Fibroblast of skin of abdomen (primary cell): ENCODE data around the gene PHACTR3.

Experiments used
- DNase-seq: peaks from one replicate; pipeline ENCODE4 v3.0.0-alpha.2; 2013

Gene PHACTR3

DNA sequence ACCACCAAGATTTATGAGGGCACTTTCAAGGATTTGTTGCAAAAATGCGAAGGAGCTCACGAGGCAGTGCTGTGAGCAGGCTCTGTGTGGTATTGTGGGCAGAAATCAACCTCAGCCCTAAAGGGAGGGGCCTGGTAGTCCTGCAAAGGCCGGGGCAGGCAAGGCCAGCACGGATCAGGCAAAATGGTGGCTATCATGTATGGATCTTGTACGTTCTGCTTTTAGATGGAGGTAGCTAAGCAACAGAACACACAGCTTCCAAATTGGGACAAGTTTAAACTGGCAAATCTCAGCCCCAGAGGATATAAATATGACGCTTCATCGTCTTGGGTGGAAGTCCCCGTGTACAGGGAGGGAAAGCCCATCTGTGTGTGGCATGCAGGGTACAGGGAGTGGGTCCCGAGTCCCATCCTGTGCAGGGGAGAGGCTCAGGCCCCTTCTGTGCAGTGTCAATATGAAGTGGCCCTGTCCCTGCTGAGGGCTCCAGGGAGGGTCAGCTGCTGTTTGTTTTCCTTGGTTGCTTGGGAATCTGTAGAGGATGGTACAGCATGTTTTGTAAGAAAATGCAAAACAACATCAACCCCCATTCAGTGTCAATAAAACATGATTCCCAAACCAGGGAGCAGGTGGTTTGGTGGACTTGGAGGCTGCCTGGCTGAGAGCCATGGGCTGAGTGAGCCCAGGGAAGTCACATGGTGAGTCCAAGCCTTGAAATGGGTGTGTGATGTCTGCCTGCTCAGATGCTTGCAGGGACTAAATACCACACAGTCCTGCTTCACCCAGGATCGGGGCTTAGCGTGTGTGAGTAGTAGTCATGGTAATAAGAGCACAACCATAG lies 216.1 kb downstream of the PHACTR3 start:
- DNase-seq = no peak

GRCh38 chr20:59821201-59821600 lies 216.9 kb downstream of the PHACTR3 start:
- no peak for DNase-seq

- no peak for DNase-seq
Measured at GRCh38 chr20:59821788-59822187, 217.4 kb downstream of the PHACTR3 start.

- no peak for DNase-seq
Measured at GRCh38 chr20:59822291-59823029, 218.1 kb downstream of the PHACTR3 start.

- DNase-seq = no peak
Measured at GRCh38 chr20:59823030-59823423, 218.7 kb downstream of the PHACTR3 start.

DNA sequence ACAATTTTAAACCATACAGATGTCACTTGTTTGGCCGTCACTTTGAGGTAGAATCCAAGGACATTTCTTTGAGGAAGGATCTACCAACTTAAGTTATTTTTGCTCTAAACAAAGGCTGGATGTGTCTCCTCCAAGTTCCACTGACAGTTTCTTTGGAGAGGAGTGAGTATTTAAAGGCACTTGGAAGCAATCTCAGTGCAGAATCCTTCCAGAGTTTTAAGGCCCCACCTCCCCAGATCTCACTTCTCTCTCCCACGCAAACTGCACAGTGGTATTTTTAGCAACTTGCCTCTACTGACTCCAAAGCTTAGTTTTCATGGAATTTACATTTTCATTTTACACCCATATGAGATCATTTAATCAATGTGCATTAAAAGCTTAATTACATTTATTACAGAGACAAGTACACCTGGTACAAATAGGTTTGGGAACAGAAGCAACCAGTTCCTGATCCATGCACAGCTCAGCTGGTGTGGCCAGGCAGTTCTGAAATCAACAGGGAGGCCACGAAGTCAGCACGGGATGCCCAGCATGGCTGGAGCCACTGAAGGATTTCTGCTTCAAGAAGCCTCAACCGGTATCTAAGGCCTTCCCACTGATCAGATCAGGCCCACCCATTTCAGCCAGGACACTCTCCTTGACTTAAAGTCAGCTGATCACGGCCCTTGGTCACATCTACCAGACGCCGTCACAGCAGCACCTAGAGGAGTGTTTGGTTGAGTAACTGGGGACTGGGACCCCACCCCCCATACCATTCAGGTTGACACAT lies 219.3 kb downstream of the PHACTR3 start:
- DNase-seq = no peak

DNA sequence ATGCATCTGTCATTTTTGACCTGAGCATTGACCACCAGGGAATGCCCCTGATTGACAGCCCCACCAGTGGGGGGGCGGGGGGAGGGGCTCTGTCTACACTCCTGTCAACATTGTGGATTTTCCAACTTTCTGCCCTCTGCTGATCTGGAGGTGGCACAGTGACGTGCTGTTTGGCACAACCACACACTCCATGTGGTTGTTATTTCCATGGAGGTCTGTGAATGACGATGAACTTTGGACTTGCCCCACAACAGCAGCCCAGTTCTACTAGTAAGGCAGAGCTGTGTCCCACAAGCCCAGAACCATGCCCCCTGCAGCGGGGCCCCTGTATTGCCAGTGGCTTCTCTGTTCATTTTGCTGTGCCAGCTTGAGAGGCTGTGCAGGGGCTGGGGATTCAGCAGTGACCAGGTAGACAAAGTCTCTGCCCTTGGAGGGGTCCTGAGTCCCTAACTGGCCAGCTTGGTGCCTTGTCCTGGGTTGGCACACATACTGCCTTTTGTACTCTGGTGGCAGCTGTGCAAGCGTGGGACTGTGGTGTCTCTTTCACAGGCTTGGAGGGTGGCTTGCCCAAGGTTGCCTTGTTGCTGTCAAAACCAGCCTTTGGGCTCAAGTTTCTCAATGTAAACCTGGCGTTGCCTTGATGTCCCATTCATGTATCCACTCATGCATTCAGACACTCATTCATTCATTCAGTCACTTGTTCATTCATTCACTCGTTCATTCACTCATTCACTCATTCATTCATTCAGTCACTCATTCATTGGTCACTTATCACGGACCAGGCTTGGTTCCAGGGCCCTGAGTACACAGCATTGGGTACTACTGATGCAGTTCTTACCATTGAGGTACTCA lies 220.6 kb downstream of the PHACTR3 start:
- no peak for DNase-seq

- no peak for DNase-seq
Measured at GRCh38 chr20:59825563-59825920, 221.2 kb downstream of the PHACTR3 start.

DNA sequence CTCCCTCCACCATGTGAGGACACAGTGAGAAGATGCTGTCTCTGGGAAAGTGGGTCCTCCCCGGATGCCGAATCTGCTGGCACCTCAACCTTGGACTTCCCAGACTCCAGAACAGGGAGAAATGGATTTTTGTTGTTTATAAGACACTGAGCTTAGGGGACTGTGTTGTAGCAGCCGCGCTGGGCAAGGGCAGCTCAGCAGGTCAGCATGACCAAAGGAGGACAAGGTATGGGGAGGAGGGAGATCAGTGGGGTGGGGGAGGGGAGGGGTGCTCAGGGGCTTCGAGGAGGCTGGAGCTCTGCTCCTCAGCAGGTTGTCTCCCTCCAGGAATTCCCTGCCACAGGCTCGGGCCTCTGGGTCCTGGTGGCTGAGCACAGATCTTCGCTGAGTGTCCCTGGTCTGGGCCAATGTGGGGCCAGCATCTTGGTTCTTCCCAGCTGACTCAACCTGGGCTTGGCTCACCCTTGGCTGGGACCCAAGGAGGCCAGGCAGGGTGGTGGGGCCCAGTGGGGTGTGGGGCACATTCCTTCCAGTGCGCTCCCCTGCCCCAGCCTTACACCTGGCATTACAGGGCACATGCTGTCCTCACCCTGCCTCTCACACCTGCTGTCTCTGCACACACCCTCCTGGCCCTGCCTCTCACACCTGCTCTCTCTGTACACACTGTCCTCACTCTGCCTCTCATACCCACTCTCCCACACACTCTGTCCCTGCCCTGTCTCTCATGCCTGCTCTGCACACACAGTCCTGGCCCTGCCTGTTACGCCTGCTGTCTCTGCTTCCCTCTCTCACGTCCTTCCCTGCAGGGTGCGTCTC lies 221.8 kb downstream of the PHACTR3 start:
- DNase-seq = no peak

DNA sequence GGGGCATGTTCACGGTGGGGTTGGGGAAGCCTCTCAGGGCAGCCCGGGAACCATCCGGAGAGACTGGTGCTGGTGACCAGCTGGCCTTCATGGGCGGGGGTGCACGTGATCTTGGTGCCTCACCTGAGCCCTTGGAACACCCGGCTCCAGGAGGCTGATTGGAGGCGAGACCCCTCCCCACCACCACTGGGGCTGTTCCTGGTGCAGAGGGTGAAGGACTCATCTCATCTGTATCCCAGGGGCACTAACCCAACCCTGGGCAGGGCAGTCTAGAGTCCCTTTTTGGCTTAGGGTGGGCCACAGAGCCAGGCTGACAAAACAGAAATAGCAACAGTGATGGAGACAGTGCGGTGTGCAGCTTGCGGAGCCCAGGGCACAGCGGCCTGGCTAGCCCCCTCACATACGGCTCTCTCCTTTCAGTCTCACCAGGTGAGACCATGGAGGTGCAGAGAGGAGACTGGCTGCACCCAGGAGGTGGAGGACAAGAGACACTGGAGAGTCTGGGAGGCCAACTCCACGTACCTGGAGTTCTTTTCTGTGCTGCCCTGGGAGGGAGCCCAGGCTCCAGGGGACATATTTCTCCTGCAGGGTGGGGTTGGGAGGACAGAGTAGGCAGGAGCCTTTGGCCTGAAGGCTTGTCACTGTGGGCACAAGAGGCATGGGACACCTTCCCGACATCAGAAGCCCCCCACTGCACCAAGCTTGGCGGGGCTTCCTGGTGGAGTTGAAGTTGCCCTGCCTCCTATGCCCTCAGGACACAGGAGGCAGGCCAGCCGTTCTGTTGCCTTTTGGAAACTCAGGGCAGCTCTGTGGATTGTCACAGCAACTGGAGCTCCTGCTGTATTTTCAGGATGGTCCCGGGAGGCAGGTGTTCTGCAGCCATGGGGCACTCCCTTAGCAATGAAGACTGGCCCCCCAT lies 223.1 kb downstream of the PHACTR3 start:
- DNase-seq = no peak

DNA sequence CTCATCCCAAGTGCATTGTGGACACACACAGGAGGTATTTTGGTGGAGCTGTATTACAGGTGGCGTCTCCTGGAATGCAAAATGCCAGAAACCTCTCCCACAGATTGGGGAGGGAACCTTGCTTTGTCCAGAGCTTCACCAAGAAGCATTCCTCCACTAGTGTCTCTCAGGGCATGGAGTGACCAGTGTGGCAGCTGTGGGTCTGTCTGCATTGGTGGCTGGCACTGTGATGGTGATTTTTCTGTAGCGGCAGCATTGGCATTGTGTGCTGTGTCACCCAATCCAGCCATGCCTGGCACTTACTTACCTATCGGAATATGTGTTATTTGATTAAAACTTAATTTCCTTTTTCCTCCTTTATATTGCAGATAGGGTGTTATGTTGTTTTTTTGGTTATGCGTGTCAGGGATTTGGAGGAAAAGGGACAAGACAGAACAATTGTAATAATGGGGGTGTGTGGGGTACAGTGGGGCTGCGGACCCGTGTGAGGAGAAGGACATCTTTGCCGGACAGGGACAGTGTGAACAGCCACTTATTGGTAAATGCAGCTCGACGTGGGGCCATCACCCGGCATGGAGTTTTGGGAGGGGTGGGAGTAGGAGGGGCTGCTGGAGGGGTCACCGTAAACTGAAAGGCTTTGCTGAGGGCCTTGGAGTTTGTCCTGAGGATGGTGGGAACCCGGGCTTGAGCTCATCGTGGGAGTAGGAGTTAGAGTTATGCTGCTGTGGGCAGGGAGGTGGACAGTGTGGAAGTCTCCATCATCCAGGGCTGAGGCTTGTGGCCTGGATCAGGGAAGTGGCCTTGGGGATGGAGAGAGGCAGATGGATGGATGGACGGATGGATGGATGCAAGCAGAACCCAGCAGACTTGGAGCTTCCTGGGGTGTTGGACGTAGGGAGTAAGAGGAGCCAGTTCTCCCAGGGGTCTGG lies 224.0 kb downstream of the PHACTR3 start:
- DNase-seq = no peak

DNA sequence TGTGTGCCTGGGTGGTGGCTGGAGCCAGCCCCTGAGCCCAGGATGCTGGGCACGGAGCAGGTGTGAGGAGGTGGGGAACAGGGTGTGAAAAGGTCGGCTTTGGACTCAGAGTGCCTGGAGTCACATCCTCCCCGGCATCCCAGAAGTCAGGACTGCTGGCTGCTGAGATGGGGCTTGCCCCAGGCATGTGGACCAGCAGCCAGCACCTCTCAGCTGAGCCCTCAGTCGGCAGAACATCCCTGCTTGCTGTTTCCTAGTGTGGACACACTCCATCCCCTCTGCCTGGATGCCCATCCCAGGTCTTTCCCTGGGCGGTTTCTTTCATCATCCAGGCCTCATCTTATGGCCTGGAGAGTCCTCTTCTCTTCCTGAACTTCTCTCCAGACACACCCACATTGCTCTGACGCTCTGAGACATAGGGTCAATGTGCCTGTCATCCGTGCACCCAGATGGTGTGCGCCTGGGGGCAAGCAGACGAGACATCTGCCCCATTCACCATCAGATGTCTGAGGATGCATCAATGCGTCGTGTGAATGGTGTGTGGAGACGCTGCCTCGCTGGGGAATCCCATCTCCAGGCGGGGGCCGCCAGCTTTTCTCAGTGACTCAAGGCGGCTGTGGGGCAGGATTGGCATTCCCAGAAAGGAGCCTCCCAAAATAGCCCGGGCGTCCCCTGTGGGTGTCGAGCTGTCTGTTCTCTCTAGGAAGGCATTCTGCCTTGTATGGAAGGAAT lies 224.9 kb downstream of the PHACTR3 start:
- no peak for DNase-seq

- DNase-seq = no peak
Measured at GRCh38 chr20:59829786-59830664, 225.7 kb downstream of the PHACTR3 start.

- DNase-seq = no peak
Measured at GRCh38 chr20:59830665-59831023, 226.3 kb downstream of the PHACTR3 start.

GRCh38 chr20:59831024-59831915 lies 226.9 kb downstream of the PHACTR3 start:
- DNase-seq = no peak

DNA sequence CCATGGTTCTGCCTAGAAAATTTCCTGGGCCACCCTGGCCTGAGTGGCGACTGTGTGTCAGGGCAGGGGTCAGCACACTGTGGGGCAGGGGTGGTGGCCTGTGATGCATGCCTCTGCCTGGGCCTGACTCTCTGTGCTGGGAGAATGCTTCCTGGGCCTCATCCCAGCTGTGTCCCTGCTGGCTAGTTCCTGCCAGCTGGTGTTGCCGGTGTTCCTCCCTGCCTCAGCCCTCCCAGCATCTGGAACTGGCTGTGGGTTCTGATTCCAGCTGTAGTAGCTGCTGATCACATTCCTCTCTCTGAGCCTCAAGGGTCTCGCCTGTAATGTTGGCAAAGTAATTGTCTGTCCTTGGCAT lies 227.6 kb downstream of the PHACTR3 start:
- no peak for DNase-seq
